Neural progenitor cell (in vitro differentiated cells): ENCODE results near the gene CTU1.
A peak's percentile ranks its signal among the peaks of the same experiment; 100 is the strongest.

Source experiments
- EZH2 ChIP-seq: fragments of 200-600 bp; sonication (generic); IDR thresholded peaks from 2 replicates; pipeline ENCODE4 v1.6.1; 2017; ENCODE audit warnings: antibody characterized with exemption, mild to moderate bottlenecking, moderate library complexity
- TF ChIP-seq, protein P1 (sequence below): fragments of 200-600 bp; sonication (generic); IDR thresholded peaks from 2 replicates; pipeline ENCODE4 v1.5.1; 2017; ENCODE audit warnings: antibody characterized with exemption, mild to moderate bottlenecking

DNA sequence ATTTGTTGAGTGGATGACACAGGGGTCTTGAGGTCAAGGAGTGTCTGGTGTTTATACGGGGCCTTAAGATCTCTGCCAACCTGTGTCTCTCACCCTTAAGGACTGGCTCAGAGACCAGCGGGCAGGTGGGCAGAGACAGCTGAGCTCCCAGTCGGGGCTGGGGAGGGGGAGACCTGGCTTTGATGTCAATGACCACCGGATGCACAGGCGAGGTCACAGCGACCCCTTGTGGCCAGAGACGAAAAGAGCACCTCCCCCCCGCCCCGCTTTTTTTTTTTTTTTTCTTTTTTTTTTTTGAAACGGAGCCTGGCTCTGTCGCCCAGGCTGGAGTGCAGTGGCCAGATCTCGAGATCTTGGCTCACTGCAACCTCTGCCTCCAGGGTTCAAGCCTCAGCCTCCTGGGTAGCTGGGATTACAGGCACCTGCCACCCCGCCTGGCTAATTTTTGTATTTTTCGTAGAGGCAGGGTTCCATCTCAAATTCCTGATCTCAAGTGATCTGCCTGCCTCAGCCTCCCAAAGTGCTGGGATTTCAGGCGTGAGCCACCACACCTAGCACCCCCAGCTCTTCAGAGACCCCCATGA, 13.4 kb downstream of the CTU1 start:
- TF ChIP-seq EZH2 = no peak
- TF ChIP-seq, protein P1, sequence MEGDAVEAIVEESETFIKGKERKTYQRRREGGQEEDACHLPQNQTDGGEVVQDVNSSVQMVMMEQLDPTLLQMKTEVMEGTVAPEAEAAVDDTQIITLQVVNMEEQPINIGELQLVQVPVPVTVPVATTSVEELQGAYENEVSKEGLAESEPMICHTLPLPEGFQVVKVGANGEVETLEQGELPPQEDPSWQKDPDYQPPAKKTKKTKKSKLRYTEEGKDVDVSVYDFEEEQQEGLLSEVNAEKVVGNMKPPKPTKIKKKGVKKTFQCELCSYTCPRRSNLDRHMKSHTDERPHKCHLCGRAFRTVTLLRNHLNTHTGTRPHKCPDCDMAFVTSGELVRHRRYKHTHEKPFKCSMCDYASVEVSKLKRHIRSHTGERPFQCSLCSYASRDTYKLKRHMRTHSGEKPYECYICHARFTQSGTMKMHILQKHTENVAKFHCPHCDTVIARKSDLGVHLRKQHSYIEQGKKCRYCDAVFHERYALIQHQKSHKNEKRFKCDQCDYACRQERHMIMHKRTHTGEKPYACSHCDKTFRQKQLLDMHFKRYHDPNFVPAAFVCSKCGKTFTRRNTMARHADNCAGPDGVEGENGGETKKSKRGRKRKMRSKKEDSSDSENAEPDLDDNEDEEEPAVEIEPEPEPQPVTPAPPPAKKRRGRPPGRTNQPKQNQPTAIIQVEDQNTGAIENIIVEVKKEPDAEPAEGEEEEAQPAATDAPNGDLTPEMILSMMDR = peak; percentile 80
